SK-N-MC (cell line): ENCODE results near the gene APRT.

ENCODE experiments used
- EZH2 ChIP-seq: fragments of 200-600 bp; sonication (generic); IDR thresholded peaks from one replicate; pipeline ENCODE4 v1.6.1; 2017; ENCODE audit warnings: antibody characterized with exemption
- POLR2AphosphoS5 ChIP-seq: IDR thresholded peaks from 2 replicates; pipeline ENCODE4 v1.6.1; 2012; ENCODE audit warnings: mild to moderate bottlenecking, low read depth, low read length, borderline replicate concordance

- TF ChIP-seq POLR2AphosphoS5 (no peak), EZH2 (no peak)
Observed at GRCh38 chr16:88859381-88860091, 47.8 kb upstream of the APRT start.
